Measurements from ENCODE around the gene KCNA10.

Gene KCNA10

GRCh38 chr1:110529011-110529410, 10.0 kb upstream of the KCNA10 start:
- H3K9me2 ChIP-seq (replicated peaks; ENCODE audit: control insufficient read depth, low read length): no peaks in the 10 kb centered on the region
- H3K4me1 ChIP-seq (ENCODE audit: control insufficient read depth, low read length): peaks cover 10% of the 10 kb centered on the region
- H3K36me3 ChIP-seq (ENCODE audit: control insufficient read depth, low read length): no peaks in the 10 kb centered on the region
- no peaks in the 10 kb centered on the region for H3K79me2 ChIP-seq (ENCODE audit: control insufficient read depth, low read length)
- no peaks in the 10 kb centered on the region for H4K20me1 ChIP-seq (ENCODE audit: control insufficient read depth, insufficient read depth, low read depth, low read length)
- no peaks in the 10 kb centered on the region for H3F3A ChIP-seq (ENCODE audit: control insufficient read depth, insufficient read depth)
- H3K9me3 ChIP-seq (ENCODE audit: control insufficient read depth, insufficient read depth, low read length): no peaks in the 10 kb centered on the region
- no peak overlapping the region for H3K4me3 ChIP-seq (ENCODE audit: low read length)
- TF ChIP-seq EZH2phosphoT487 (IDR thresholded peaks at IDR 0.05; ENCODE audit: borderline replicate concordance, low read length): no peak
- TF ChIP-seq CTCF (IDR thresholded peaks at IDR 0.05; ENCODE audit: low read depth, low read length, poor library complexity, severe bottlenecking): no peak
- H3K27me3 ChIP-seq (ENCODE audit: control insufficient read depth, low read length): peaks cover 35% of the 10 kb centered on the region
- H3K4me2 ChIP-seq (ENCODE audit: low read length): no peak overlapping the region
- H3K27ac ChIP-seq (ENCODE audit: low read depth, low read length): no peak overlapping the region

- TF ChIP-seq CTCF (IDR thresholded peaks at IDR 0.05; ENCODE audit: low read depth, low read length, poor library complexity, severe bottlenecking): no peak
- no peak for TF ChIP-seq EZH2phosphoT487 (IDR thresholded peaks at IDR 0.05; ENCODE audit: borderline replicate concordance, low read length)
- Histone ChIP-seq H4K20me1 (ENCODE audit: control insufficient read depth, insufficient read depth, low read depth, low read length) (no peaks in the 10 kb centered on the region), H3K4me1 (ENCODE audit: control insufficient read depth, low read length) (peaks cover 10% of the 10 kb centered on the region), H3K9me3 (ENCODE audit: control insufficient read depth, insufficient read depth, low read length) (no peaks in the 10 kb centered on the region), H3K36me3 (ENCODE audit: control insufficient read depth, low read length) (no peaks in the 10 kb centered on the region), H3F3A (ENCODE audit: control insufficient read depth, insufficient read depth) (no peaks in the 10 kb centered on the region), H3K4me2 (ENCODE audit: low read length) (no peak overlapping the region), H3K4me3 (ENCODE audit: low read length) (no peak overlapping the region), H3K79me2 (ENCODE audit: control insufficient read depth, low read length) (no peaks in the 10 kb centered on the region), H3K27me3 (ENCODE audit: control insufficient read depth, low read length) (peaks cover 26% of the 10 kb centered on the region; the same call in 1 of the 2 replicates), H3K27ac (ENCODE audit: low read depth, low read length) (no peak overlapping the region), H3K9me2 (replicated peaks; ENCODE audit: control insufficient read depth, low read length) (no peaks in the 10 kb centered on the region)
Observed at GRCh38 chr1:110526201-110526780, 7.3 kb upstream of the KCNA10 start.

GRCh38 chr1:110525249-110525595, 6.2 kb upstream of the KCNA10 start:
- no peaks in the 10 kb centered on the region for H3K36me3 ChIP-seq (ENCODE audit: control insufficient read depth, low read length)
- peaks cover 24% of the 10 kb centered on the region for H3K27me3 ChIP-seq (ENCODE audit: control insufficient read depth, low read length)
- no peaks in the 10 kb centered on the region for H3K9me3 ChIP-seq (ENCODE audit: control insufficient read depth, insufficient read depth, low read length)
- peaks cover 10% of the 10 kb centered on the region for H3K4me1 ChIP-seq (ENCODE audit: control insufficient read depth, low read length)
- no peak overlapping the region for H3K27ac ChIP-seq (ENCODE audit: low read depth, low read length)
- H3F3A ChIP-seq (ENCODE audit: control insufficient read depth, insufficient read depth): no peaks in the 10 kb centered on the region
- TF ChIP-seq CTCF (IDR thresholded peaks at IDR 0.05; ENCODE audit: low read depth, low read length, poor library complexity, severe bottlenecking) (no peak), EZH2phosphoT487 (IDR thresholded peaks at IDR 0.05; ENCODE audit: borderline replicate concordance, low read length) (no peak)
- no peak overlapping the region for H3K4me2 ChIP-seq (ENCODE audit: low read length)
- no peak overlapping the region for H3K4me3 ChIP-seq (ENCODE audit: low read length)
- no peaks in the 10 kb centered on the region for H4K20me1 ChIP-seq (ENCODE audit: control insufficient read depth, insufficient read depth, low read depth, low read length)
- no peaks in the 10 kb centered on the region for H3K9me2 ChIP-seq (replicated peaks; ENCODE audit: control insufficient read depth, low read length)
- H3K79me2 ChIP-seq (ENCODE audit: control insufficient read depth, low read length): no peaks in the 10 kb centered on the region

Data from DOHH2 (cell line).